K562 (cell line): Measurements from ENCODE around the gene CDC27. TPM values are rescaled to one million over a fixed set of nuclear protein-coding genes. Genes with fewer than 3 reads are reported as not detected.

Source experiments
- ATAC-seq: fragments of 200-7000 bp; cut with Tn5 transposase; 3 replicates; pipeline ENCODE4 v1.9.1; 2020; ENCODE audit warnings: moderate library complexity
- BruUV-seq: library from RNA; stranded (reverse); fragments of 400-500 nt; replicated peaks from 2 replicates; lab custom pipeline; 2021; lab: Mats Ljungman, UMichigan
- CTCF ChIA-PET: fragments of 300-600 bp; formaldehyde crosslinking; extraction: SDS; loops from one replicate; lab custom pipeline; 2021; ENCODE audit warnings: low intra/inter-chr PET ratio; lab: Yijun Ruan, JAX
- POLR2A ChIA-PET: fragments of 300-600, 350-650 bp; sonication (Branson Sonifier 250); formaldehyde crosslinking; extraction: SDS; loops from one replicate; lab custom pipeline; 2021; ENCODE audit warnings: antibody characterized with exemption, inconsistent platforms; lab: Yijun Ruan, JAX
- DNase-seq, 4 experiments: peaks; one replicate each; pipeline versions ENCODE4 v3.0.0 to v3.0.0-alpha.2; 2011 to 2018; ENCODE audit warnings: low spot score in 3 of 4, mixed read lengths in 3 of 4; ENCODE audit errors: extremely low read depth in 1 of 4
- FAIRE-seq: peaks from 2 replicates; lab custom pipeline; 2011; peaks lifted over from hg19 to GRCh38; lab: Jason Lieb, UNC
- H2AFZ ChIP-seq: 2 replicates; pipeline ENCODE4 v1.6.0; 2011; ENCODE audit warnings: low read depth, low read length, control low read depth, inconsistent platforms
- H3K27ac ChIP-seq: fragments of 200-600 bp; 3 replicates; pipeline ENCODE4 v1.8.0; 2011; ENCODE audit warnings: low read depth, mild to moderate bottlenecking, control low read depth, inconsistent platforms, low read length, moderate library complexity, mixed read lengths; ENCODE audit errors: extremely low read depth
- H3K27me3 ChIP-seq, 2 experiments: fragments of 300-600 bp in 1 of 2; 2 replicates in 1 of 2; 3 replicates in 1 of 2; pipeline versions ENCODE4 v1.6.0 to v1.8.0; 2011; ENCODE audit warnings: inconsistent platforms in 2 of 2, low read length in 2 of 2, mild to moderate bottlenecking in 1 of 2, mixed read lengths in 1 of 2, moderate library complexity in 1 of 2; ENCODE audit not compliant: control insufficient read depth in 2 of 2, insufficient read depth in 2 of 2
- H3K36me3 ChIP-seq: fragments of 300-600 bp; 3 replicates; pipeline ENCODE4 v1.8.0; 2011; ENCODE audit warnings: mild to moderate bottlenecking, low read length, inconsistent platforms; ENCODE audit not compliant: control insufficient read depth, insufficient read depth
- H3K4me1 ChIP-seq, 2 experiments: fragments of 200-600 bp in 1 of 2; replicated peaks in 1 of 2; 2 replicates in 1 of 2; 3 replicates in 1 of 2; pipeline versions ENCODE4 v1.5.1 to v1.8.0; 2011; ENCODE audit warnings: inconsistent platforms in 2 of 2, low read length in 2 of 2, mild to moderate bottlenecking in 1 of 2, mixed read lengths in 1 of 2, moderate library complexity in 1 of 2; ENCODE audit not compliant: control insufficient read depth in 2 of 2, insufficient read depth in 2 of 2
- H3K4me2 ChIP-seq: 2 replicates; pipeline ENCODE4 v1.6.1; 2011; ENCODE audit warnings: low read length, control low read depth, inconsistent platforms, mixed read lengths; ENCODE audit not compliant: insufficient read depth
- H3K4me3 ChIP-seq: fragments of 200-600 bp; sonication (generic), shearing (Covaris generic); 2 replicates; pipeline ENCODE4 v1.5.1; 2016; ENCODE audit warnings: control low read depth, inconsistent platforms
- H3K79me2 ChIP-seq: fragments of 200-600 bp; 3 replicates; pipeline ENCODE4 v1.8.0; 2011; ENCODE audit warnings: low read length, inconsistent platforms; ENCODE audit not compliant: control insufficient read depth, insufficient read depth
- H3K9ac ChIP-seq, 2 experiments: 2 replicates each; pipeline versions ENCODE4 v1.6.0 to v1.6.1; 2011; ENCODE audit warnings: low read depth in 2 of 2, low read length in 2 of 2, control low read depth in 1 of 2, inconsistent platforms in 1 of 2, mild to moderate bottlenecking in 1 of 2, mixed read lengths in 1 of 2; ENCODE audit not compliant: insufficient read depth in 1 of 2
- H3K9me1 ChIP-seq: one replicate; pipeline ENCODE4 v1.6.0; 2011; ENCODE audit warnings: inconsistent platforms, mild to moderate bottlenecking, low read length, moderate library complexity; ENCODE audit not compliant: control insufficient read depth, insufficient read depth
- H3K9me3 ChIP-seq: replicated peaks from 2 replicates; pipeline ENCODE4 v1.5.1; 2011; ENCODE audit warnings: low read depth, low read length, inconsistent platforms; ENCODE audit not compliant: control insufficient read depth, insufficient read depth
- H4K20me1 ChIP-seq: replicated peaks from 2 replicates; pipeline ENCODE4 v1.6.1; 2011; ENCODE audit warnings: low read length, inconsistent platforms, mixed read lengths; ENCODE audit not compliant: control insufficient read depth, insufficient read depth
- ILF3 ChIP-seq: fragments of 450-650 bp; IDR thresholded peaks from 2 replicates; pipeline ENCODE4 v1.6.1; 2018; ENCODE audit warnings: antibody characterized with exemption, mild to moderate bottlenecking, moderate library complexity, borderline replicate concordance
- MLLT1 ChIP-seq, 2 experiments: fragments of 450-650 bp; IDR thresholded peaks; 2 replicates each; pipeline ENCODE4 v1.6.1; 2016
- RFX7 ChIP-seq: fragments of 250-450 bp; sonication (Bioruptor Pico); IDR thresholded peaks from 2 replicates; pipeline ENCODE4 v1.5.1; 2021; ENCODE audit warnings: mild to moderate bottlenecking
- WGBS: fragments of 100-300 bp; shearing (Covaris generic); methylation state at CpG from one replicate; pipeline ENCODE4 v1.1.6; 2016; ENCODE audit warnings: low coverage, mixed read lengths; ENCODE audit not compliant: insufficient coverage; ENCODE audit errors: missing lambda C conversion rate; 5-methylcytosine and 5-hydroxymethylcytosine counted together
- in situ Hi-C: fragments of 300-500 bp; cut with MboI; formaldehyde crosslinking; loops from 4 replicates; pipeline ENCODE4 v1.15.0; 2018; ENCODE audit warnings: inconsistent platforms, mixed read lengths
- intact Hi-C: fragments of 100-400 bp; cut with micrococcal nuclease; formaldehyde crosslinking; loops from 2 replicates; pipeline ENCODE4 v1.14.2; 2022
- polyA plus RNA-seq, 8 experiments: library from polyadenylated mRNA; depleted of rRNA in 4 of 8; stranded (reverse) in 5 of 8; unstranded in 3 of 8; fragments of >200 nt; fragmentation: Nextera tagmentation in 2 of 8; fragmentation: Illumina TruSeq in 1 of 8; extraction: Ambion mirVana in 2 of 8; extraction: Trizol in 1 of 8; gene quantifications; 2 replicates each; pipeline versions ENCODE4 v1.2.1 to v1.2.3, GENCODE V29; 2011 to 2014; ENCODE audit warnings: inconsistent platforms in 1 of 8, missing spikeins in 1 of 8
- total RNA-seq, 7 experiments: library from RNA; depleted of rRNA in 6 of 7; stranded (reverse); fragments of >200 nt in 6 of 7; fragmentation: Illumina TruSeq in 2 of 7; extraction: Trizol in 2 of 7; gene quantifications; 2 replicates each; pipeline versions ENCODE4 v1.2.1 to v1.2.3, GENCODE V29; 2011 to 2021; ENCODE audit warnings: low replicate concordance in 1 of 7

CDC27 gene
- total and polyA plus RNA-seq, 9 of the 15 experiments (the other 6 are each of a cell fraction or from before 2014, with no cell fraction given), result 28.6 to 155 (median 94.1) TPM

GRCh38 chr17:47190243-47190642, 1.1 kb upstream of the CDC27 start:
- no peak for FAIRE-seq
- peak overlapping the region; percentile 90 for H3K27ac ChIP-seq

More at GRCh38 chr17:47190243-47190642, 1.1 kb upstream of the CDC27 start:
- H4K20me1 ChIP-seq, result 0 out of 2 replicates have a peak, but pooled peaks cover 4% of the 10 kb centered on the region
- peaks cover 39% of the 10 kb centered on the region for H3K79me2 ChIP-seq
- peaks cover 6% of the 10 kb centered on the region; the same call in 2 of the 3 replicates for H3K36me3 ChIP-seq
- BruUV-seq, result no TSS peak
- H2AFZ ChIP-seq, result peak overlapping the region; percentile 85
- ChIA-PET CTCF (no interaction called here), POLR2A (interaction anchor here (0.7 to 2.7 kb wide), 14 partner anchors 8 to 413 kb away, joined by 3 to 24 read pairs (median 4); partner anchors contain the start of gene MYL4)
- no peaks in the 10 kb centered on the region for H3K9me3 ChIP-seq
- H3K4me3 ChIP-seq, result no peak overlapping the region
- peak overlapping the region; percentile 76; the same call in 1 of the 2 replicates for H3K4me2 ChIP-seq
- no peak for DNase-seq
- no peak for ATAC-seq
- H3K4me1 ChIP-seq, result peaks cover 9 to 22% of the 10 kb centered on the region in 2 experiments; a peak in 4 of 5 replicates
- intact Hi-C loops (no loop called here), in situ Hi-C loops (no loop called here)
- H3K9ac ChIP-seq, result peak overlapping the region in 1 of 2 experiments; percentile 74; a peak in 2 of 4 replicates
- WGBS, result 35% methylated on average over 4 of the region's 4 CpGs
- TF ChIP-seq ILF3 (no peak), RFX7 (CRISPR knock-in tag) (peak; percentile 60; the same call in 1 of the 2 replicates), MLLT1 (IDR thresholded peaks at IDR 0.05) (0 out of 4 replicates have a peak, but pooled peaks of 1 of the 2 experiments have one; percentile 11)
- H3K27me3 ChIP-seq, result no peaks in the 10 kb centered on the region
- H3K9me1 ChIP-seq, result no peaks in the 10 kb centered on the region
